Measurements from ENCODE around the gene KRTAP12-3.
"Not testable (repeated sequence)": the region's sequence is repeated elsewhere in the genome, so short reads cannot be mapped to it uniquely, and the experiment has no call there.

The KRTAP12-3 gene

DNA sequence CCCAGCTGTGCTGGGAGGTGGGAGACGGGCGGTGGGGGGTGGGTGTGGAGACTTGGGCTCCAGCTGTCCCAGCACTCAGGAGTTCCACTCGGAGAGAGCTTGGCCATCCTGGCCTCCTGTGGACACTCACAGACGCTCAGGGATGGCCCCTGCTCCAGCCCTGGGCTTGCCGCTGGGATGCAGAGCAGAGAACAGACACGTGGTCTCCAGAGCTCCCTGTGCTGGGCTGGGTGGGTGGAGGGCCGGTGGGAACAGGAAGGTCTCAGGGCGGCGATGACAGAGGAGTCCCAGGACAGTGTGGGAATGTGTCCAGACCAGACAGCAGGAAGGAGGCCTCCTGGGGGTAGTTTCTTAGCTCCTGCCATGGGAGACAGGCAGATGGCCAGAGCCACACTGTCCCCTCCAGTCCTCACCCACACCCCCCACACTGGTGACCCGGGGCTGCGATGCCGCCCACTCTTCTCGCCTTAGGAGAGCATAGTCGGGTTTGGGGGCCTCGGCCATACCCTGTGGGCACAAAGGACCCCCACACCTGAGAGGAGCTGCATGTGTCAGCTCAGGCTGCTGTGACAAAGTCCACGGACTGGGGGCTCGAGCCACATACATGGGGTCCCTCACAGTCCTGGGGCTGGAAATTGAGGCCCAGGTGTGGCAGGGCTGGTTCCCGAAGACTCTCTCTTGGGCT lies 28.9 kb upstream of the KRTAP12-3 start:
- H3K4me3 ChIP-seq = no peak overlapping the region
- intact Hi-C loops (cut with DNase I; ENCODE audit: low total_unique reads) = no loop called here
- DNase-seq = no peak
- H3K36me3 ChIP-seq = no peaks in the 10 kb centered on the region
- H3K27ac ChIP-seq = no peak overlapping the region
- peaks cover 0 to 27% of the 10 kb centered on the region in 2 donors for H3K27me3 ChIP-seq
- TF ChIP-seq, protein P1, sequence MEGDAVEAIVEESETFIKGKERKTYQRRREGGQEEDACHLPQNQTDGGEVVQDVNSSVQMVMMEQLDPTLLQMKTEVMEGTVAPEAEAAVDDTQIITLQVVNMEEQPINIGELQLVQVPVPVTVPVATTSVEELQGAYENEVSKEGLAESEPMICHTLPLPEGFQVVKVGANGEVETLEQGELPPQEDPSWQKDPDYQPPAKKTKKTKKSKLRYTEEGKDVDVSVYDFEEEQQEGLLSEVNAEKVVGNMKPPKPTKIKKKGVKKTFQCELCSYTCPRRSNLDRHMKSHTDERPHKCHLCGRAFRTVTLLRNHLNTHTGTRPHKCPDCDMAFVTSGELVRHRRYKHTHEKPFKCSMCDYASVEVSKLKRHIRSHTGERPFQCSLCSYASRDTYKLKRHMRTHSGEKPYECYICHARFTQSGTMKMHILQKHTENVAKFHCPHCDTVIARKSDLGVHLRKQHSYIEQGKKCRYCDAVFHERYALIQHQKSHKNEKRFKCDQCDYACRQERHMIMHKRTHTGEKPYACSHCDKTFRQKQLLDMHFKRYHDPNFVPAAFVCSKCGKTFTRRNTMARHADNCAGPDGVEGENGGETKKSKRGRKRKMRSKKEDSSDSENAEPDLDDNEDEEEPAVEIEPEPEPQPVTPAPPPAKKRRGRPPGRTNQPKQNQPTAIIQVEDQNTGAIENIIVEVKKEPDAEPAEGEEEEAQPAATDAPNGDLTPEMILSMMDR (IDR thresholded peaks at IDR 0.05) = no peak
- H3K9me3 ChIP-seq = peaks cover 7 to 36% (median 30%) of the 10 kb centered on the region in 3 donors
- no peaks in the 10 kb centered on the region for H3K4me1 ChIP-seq

DNA sequence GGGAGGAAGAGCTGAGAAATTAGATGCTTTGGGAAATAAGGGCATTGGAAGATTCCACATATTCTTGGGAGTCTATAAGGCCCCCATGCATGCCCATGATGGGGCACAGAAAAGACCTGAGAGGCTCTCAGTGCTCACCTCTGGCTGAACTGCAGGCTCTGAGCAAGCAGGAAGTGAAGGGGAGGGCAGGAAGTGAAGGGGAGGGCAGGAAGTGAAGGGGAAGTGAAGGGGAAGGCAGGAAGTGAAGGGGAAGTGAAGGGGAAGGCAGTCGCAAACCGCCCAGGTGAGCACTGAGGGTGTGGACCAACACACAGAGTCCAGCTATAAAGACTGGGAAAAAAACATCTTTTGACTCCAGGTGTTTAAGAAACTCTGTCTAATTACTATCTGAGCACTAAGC lies 27.3 kb upstream of the KRTAP12-3 start:
- intact Hi-C loops (cut with DNase I; ENCODE audit: low total_unique reads) = no loop called here
- H3K4me3 ChIP-seq = no peak overlapping the region
- peaks cover 7 to 30% (median 27%) of the 10 kb centered on the region in 3 donors for H3K9me3 ChIP-seq
- H3K36me3 ChIP-seq = no peaks in the 10 kb centered on the region
- TF ChIP-seq, protein P1 (IDR thresholded peaks at IDR 0.05) = no peak
- H3K27ac ChIP-seq = no peak overlapping the region
- no peaks in the 10 kb centered on the region for H3K4me1 ChIP-seq
- DNase-seq = no peak
- H3K27me3 ChIP-seq = peaks cover 0 to 27% of the 10 kb centered on the region in 2 donors

DNA sequence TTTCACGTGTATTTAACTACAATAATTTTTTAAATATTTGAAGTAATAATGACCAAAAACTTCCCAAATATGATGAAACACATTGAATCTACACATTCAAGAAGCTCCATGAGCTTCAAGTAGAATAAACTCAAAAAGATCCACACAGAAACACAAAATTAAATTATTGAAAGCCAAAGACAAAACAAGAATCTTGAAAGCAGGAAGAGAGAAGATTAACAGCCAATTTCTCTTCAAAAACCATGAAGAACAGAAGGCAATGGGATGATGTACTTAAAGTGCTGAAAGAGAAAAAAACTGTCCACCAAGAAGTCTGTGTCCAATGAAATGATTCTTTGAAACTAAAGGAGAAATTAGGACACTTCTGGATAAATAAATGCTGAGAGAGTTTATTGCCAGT lies 25.7 kb upstream of the KRTAP12-3 start:
- H3K27me3 ChIP-seq = peaks cover 0 to 19% of the 10 kb centered on the region in 2 donors
- no peaks in the 10 kb centered on the region for H3K36me3 ChIP-seq
- intact Hi-C loops (cut with DNase I; ENCODE audit: low total_unique reads) = no loop called here
- H3K27ac ChIP-seq = no peak overlapping the region
- no peaks in the 10 kb centered on the region for H3K4me1 ChIP-seq
- peaks cover 7 to 30% (median 27%) of the 10 kb centered on the region in 3 donors for H3K9me3 ChIP-seq
- no peak for DNase-seq
- H3K4me3 ChIP-seq = no peak overlapping the region
- TF ChIP-seq, protein P1 (IDR thresholded peaks at IDR 0.05) = no peak

DNA sequence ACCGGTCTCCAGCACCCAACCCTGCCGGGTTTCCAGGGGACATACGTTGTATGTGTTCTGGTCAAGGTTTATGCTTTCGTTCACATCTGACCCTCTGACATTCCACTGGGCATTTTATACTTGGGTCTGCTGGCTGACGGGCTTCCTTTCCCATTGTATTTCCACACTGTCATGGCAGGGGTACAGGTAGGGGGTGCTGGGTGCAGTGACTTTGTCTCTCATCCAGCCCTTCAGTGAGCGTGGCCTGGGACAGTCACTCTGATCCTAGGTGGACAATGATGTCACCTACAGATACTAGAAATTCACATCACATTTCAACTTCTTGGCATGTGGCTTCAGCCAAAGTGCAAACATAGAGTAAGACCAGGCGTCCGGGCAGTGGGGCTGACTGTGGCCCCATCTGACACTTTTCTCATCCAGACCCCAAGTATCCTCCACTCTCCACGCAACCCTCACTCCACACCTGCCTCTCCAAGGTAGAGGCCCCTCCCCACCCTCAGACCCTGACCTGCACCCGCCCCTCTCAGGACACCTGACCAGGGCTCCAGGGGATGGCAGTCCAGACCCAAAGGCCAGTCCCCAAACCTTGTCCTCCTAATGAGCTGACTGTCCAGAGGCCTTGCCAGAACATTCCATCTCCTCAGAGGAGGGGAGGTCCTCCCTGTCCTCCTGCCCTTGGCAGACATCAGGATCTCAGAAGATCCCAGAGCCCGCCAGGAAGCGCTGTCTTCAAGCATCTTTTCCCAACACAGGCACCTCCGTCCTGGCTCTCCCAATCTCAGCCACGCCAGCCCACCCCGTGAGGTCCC lies 21.3 kb upstream of the KRTAP12-3 start:
- H3K4me3 ChIP-seq = no peak overlapping the region
- TF ChIP-seq, protein P1 (IDR thresholded peaks at IDR 0.05) = no peak
- no peak overlapping the region for H3K27ac ChIP-seq
- peaks cover 0 to 25% of the 10 kb centered on the region in 2 donors for H3K27me3 ChIP-seq
- DNase-seq = no peak
- intact Hi-C loops (cut with DNase I; ENCODE audit: low total_unique reads) = no loop called here
- H3K36me3 ChIP-seq = no peaks in the 10 kb centered on the region
- peaks cover 1 to 26% (median 11%) of the 10 kb centered on the region in 3 donors for H3K9me3 ChIP-seq
- H3K4me1 ChIP-seq = no peaks in the 10 kb centered on the region

DNA sequence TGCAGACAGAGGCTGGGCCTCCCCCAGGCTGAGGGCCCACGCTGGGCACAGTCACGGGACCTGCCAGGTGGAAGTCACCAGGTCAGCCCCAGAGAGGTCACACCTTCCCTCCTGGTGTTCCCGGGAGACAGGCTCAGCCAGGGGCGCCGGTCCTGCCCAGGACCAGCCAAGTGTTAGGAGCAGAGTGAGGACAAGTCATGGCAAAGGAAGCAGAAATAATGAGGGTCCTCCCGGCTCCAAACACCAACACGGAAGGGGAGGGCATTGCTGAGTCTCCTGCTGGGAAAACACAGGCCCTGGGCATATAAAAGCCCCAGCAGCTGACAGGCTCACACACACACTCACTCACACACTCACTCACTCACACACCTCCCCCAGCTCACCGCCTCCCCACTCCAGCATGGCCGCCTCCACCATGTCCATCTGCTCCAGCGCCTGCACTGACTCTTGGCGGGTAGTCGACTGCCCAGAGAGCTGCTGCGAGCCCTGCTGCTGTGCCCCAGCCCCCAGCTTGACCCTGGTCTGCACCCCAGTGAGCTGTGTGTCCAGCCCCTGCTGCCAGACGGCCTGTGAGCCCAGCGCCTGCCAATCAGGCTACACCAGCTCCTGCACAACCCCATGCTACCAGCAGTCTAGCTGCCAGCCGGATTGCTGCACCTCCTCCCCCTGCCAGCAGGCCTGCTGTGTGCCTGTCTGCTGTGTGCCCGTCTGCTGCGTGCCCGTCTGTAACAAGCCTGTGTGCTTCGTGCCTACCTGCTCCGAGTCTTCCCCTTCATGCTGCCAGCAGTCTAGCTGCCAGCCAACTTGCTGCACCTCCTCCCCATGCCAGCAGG lies 20.5 kb upstream of the KRTAP12-3 start, which contains the start of gene KRTAP10-10:
TSS of gene KRTAP10-10 (plus strand) at position 339 of the 833 bp plus-strand sequence. CDS start at position 401, 62 bp downstream.
- H3K27me3 ChIP-seq = peaks cover 0 to 25% of the 10 kb centered on the region in 2 donors
- no peak for DNase-seq
- H3K36me3 ChIP-seq = no peaks in the 10 kb centered on the region
- no peak within 1 kb of the TSS for H3K27ac ChIP-seq
- no peaks in the 10 kb centered on the region for H3K4me1 ChIP-seq
- intact Hi-C loops (cut with DNase I; ENCODE audit: low total_unique reads) = no loop called here
- H3K9me3 ChIP-seq = peaks cover 0 to 19% (median 3%) of the 10 kb centered on the region in 3 donors
- TF ChIP-seq, protein P1 (IDR thresholded peaks at IDR 0.05) = no peak
- H3K4me3 ChIP-seq = no peak within 1 kb of the TSS

DNA sequence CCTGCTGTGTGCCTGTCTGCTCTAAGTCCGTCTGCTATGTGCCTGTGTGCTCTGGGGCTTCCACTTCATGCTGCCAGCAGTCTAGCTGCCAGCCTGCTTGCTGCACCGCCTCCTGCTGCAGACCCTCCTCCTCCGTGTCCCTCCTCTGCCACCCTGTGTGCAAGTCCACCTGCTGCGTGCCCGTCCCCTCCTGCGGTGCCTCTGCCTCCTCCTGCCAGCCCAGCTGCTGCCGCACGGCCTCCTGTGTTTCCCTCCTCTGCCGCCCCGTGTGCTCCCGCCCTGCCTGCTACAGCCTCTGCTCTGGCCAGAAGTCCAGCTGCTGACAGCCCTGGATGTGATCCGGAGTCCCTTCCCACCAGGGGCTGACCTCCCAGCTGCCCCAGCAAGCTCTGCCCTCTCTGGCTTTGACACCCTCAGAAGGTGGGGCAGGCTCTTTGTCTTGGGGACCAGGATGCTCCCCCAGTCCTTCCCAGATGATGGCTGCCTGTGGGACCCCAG lies 19.8 kb upstream of the KRTAP12-3 start:
- H3K36me3 ChIP-seq; H3K27ac ChIP-seq; H3K4me1 ChIP-seq; intact Hi-C loops (cut with DNase I; ENCODE audit: low total_unique reads); DNase-seq; H3K4me3 ChIP-seq: not testable (repeated sequence)
- H3K27me3 ChIP-seq = peaks cover 0 to 25% of the 10 kb centered on the region in 2 donors
- H3K9me3 ChIP-seq = peaks cover 0 to 13% (median 0%) of the 10 kb centered on the region in 3 donors

DNA sequence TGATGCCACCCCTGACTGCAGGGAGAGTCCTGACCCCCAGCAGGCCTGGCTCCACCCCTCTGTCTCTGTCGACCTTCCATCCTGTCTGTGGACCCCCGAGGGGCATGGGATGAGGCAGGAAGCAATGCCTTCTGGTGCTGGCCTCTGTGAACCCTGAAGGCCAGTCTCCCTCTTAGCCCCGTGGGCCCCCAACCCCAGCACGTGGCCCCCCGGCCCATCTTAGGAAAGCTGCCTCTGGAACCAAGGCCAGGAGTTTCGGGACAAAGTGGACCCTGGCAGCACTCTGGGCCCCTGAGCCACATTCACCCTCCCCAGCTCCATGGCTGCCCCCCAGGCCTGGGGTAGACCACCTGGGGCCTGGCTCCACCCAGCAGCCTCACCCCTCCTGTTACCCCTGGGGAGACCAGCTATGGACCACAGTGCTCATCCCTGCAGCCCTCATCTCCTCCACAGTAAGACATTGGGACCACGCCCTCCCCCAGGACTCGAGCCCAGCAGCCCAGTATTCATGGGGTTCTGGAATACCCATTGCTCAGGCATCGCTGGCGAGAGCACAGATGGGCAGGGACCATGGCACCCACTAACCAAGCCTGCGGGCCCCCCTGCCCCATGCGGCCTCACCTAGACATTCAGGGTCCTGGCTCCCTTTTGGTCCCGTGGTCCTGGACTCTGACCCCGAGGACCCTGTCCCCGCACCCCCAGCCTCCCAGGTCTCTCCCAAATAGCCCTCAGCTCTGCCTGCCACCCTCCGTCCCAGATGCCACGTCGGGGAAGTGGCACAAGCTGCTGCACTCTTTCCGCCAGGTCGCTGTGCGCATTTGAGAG lies 19.0 kb upstream of the KRTAP12-3 start:
- H3K4me3 ChIP-seq; H3K36me3 ChIP-seq; DNase-seq; H3K27ac ChIP-seq; H3K4me1 ChIP-seq; intact Hi-C loops (cut with DNase I; ENCODE audit: low total_unique reads): not testable (repeated sequence)
- H3K9me3 ChIP-seq = peaks cover 0 to 11% (median 0%) of the 10 kb centered on the region in 3 donors
- H3K27me3 ChIP-seq = peaks cover 0 to 25% of the 10 kb centered on the region in 2 donors

Measured in tibial artery (tissue), 4 donors.